ENCODE results near the gene ZNF280C.
"Not testable (repeated sequence)": the region's sequence is repeated elsewhere in the genome, so short reads cannot be mapped to it uniquely, and the experiment has no call there.

DNA sequence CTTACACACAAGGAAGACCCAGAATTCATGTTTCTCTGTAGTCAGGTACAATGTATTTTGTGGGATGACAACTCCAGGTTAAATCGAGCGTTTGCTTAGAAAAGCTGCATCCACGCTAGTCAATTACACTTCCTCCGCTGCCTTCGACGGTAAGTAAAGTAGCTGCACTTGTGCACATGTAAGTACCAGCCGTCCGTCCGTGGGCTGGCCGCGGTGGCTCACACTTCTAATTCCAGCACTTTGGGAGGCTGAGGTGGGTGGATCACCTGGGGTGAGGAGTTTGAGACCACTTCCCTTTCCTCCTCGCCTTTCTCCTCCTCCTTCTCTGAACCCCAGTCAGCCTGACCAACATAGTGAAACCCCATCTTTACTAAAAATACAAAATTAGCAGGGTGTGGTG is 692 bp upstream of the ZNF280C start:
- TF ChIP-seq, protein P1, sequence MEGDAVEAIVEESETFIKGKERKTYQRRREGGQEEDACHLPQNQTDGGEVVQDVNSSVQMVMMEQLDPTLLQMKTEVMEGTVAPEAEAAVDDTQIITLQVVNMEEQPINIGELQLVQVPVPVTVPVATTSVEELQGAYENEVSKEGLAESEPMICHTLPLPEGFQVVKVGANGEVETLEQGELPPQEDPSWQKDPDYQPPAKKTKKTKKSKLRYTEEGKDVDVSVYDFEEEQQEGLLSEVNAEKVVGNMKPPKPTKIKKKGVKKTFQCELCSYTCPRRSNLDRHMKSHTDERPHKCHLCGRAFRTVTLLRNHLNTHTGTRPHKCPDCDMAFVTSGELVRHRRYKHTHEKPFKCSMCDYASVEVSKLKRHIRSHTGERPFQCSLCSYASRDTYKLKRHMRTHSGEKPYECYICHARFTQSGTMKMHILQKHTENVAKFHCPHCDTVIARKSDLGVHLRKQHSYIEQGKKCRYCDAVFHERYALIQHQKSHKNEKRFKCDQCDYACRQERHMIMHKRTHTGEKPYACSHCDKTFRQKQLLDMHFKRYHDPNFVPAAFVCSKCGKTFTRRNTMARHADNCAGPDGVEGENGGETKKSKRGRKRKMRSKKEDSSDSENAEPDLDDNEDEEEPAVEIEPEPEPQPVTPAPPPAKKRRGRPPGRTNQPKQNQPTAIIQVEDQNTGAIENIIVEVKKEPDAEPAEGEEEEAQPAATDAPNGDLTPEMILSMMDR (IDR thresholded peaks at IDR 0.05), result not testable (repeated sequence)
- not testable (repeated sequence) for TF ChIP-seq POLR2A (IDR thresholded peaks at IDR 0.05)

Measured in body of pancreas (tissue), 4 donors.